Keratinocyte (primary cell): ENCODE data around the gene MOB3B.

Experiments
- EZH2 ChIP-seq: IDR thresholded peaks from one replicate; pipeline ENCODE4 v1.6.1; 2012; ENCODE audit warnings: inconsistent platforms, mild to moderate bottlenecking, low read length, moderate library complexity
- TF ChIP-seq, protein P1 (sequence below), 3 experiments: IDR thresholded peaks in 1 of 3; conservative IDR thresholded peaks in 1 of 3; optimal IDR thresholded peaks in 1 of 3; 2 replicates in 2 of 3; 3 replicates in 1 of 3; pipeline versions ENCODE3 to v1.5.1; 2011; ENCODE audit warnings: low read length in 3 of 3, mild to moderate bottlenecking in 3 of 3, moderate library complexity in 2 of 3, control low read depth in 1 of 3, inconsistent platforms in 1 of 3; ENCODE audit not compliant: insufficient read depth in 2 of 3; ENCODE audit errors: extremely low read depth in 1 of 3

DNA sequence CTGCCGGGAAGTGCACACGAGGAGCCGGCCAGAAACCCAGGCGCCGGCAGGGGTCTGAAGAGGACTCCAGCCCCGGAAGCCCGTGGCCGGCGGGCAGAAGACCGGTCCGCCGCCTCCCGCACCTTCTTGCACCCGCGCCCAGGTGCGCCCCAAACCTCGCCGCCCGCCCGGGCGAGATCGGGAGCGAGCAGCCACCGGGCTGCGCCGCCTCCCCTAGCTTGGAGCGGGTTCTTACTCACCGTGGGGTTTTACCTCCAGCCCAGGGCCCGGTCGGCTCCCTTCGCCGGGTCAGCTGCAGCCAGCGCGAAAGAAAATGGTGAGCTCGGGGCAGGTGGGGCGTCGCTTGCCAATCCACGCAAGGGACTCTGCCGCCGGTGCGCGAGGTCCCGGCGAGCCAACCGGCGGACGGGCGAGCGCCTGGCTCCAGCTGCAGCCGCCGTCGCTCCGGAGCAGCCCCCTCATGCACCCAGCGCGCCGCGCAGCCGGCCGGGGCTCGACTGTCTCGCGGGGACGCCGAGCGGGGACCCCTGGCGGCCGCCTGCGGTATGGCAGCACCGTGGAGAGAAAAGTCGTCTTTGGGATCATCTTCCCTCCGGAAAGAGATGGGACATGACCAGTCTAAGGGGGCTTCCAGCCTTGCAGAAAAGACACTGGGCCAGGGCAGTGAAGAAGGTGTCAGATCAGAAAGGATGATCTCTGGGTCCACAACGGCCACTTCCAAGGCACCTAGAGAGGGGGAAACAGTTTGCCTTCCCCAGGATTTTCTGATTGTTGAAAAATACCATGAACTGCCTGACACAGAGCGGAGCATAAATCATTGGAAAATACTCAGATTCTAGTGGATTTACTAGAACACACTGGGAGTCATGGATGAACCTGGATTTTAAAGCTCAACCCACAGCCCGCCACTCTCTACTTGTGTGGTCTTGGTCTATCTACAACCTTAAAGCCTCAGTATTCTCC lies at the start of gene MOB3B:
- TF ChIP-seq, protein P1, sequence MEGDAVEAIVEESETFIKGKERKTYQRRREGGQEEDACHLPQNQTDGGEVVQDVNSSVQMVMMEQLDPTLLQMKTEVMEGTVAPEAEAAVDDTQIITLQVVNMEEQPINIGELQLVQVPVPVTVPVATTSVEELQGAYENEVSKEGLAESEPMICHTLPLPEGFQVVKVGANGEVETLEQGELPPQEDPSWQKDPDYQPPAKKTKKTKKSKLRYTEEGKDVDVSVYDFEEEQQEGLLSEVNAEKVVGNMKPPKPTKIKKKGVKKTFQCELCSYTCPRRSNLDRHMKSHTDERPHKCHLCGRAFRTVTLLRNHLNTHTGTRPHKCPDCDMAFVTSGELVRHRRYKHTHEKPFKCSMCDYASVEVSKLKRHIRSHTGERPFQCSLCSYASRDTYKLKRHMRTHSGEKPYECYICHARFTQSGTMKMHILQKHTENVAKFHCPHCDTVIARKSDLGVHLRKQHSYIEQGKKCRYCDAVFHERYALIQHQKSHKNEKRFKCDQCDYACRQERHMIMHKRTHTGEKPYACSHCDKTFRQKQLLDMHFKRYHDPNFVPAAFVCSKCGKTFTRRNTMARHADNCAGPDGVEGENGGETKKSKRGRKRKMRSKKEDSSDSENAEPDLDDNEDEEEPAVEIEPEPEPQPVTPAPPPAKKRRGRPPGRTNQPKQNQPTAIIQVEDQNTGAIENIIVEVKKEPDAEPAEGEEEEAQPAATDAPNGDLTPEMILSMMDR (optimal IDR thresholded peaks at IDR 0.05 in 1 of 3, IDR thresholded peaks at IDR 0.05 in 1 of 3, conservative IDR thresholded peaks at IDR 0.05 in 1 of 3; ENCODE audit: extremely low read depth in 1 of 3, insufficient read depth in 2 of 3, low read length in 3 of 3), result peak; percentile 73 to 82 (median 82)
- no peak for TF ChIP-seq EZH2
